Muscle of back (tissue), 13 donors: Measurements from ENCODE around the gene DMAC2. TPM values are rescaled to one million over a fixed set of nuclear protein-coding genes. Genes with fewer than 3 reads are reported as not detected.
"Not testable (repeated sequence)": the region's sequence is repeated elsewhere in the genome, so short reads cannot be mapped to it uniquely, and the experiment has no call there.

Source experiments
- DNase-seq, 3 donors: peaks; one replicate each; pipeline versions ENCODE4 v3.0.0 to v3.0.0-alpha.2; 2013
- long read RNA-seq, 9 donors: transcript quantifications; one replicate each; lab custom pipeline, GENCODE V29; 2026
- polyA plus RNA-seq, 10 donors: library from polyadenylated mRNA; unstranded; fragments of 120-200 nt; gene quantifications; one replicate each; pipeline ENCODE4 v1.2.1, GENCODE V29; 2013; ENCODE audit not compliant: insufficient read length in 10 of 10

DMAC2 gene
- 10 to 100 TPM; 34.1 to 43.7 (median 39.3) TPM for polyA plus RNA-seq
- long read RNA-seq, donor 1, transcript DMAC2-201 (6 exons, 1,692 nt) = minor isoform, 6 of 17 reads
- long read RNA-seq, donor 1, transcript DMAC2-208 (5 exons, 979 nt) = major isoform, 7 of 17 reads
- long read RNA-seq, donor 1, partial matches to known transcripts = 0 of 17 reads
- long read RNA-seq, donor 1, other reads (novel, unspliced or antisense) = 0 of 17 reads
- long read RNA-seq, donor 2, transcript DMAC2-201 (6 exons, 1,692 nt) = major isoform, 6 of 8 reads
- long read RNA-seq, donor 2, partial matches to known transcripts = 0 of 8 reads
- long read RNA-seq, donor 2, other reads (novel, unspliced or antisense) = 0 of 8 reads
- long read RNA-seq, donor 3 = 0 reads
- long read RNA-seq, donor 4, transcript DMAC2-201 (6 exons, 1,692 nt) = major isoform, 7 of 9 reads
- long read RNA-seq, donor 4, partial matches to known transcripts = 0 of 9 reads
- long read RNA-seq, donor 4, other reads (novel, unspliced or antisense) = 0 of 9 reads
- long read RNA-seq, donor 5, transcript DMAC2-201 (6 exons, 1,692 nt) = major isoform, 8 of 14 reads
- long read RNA-seq, donor 5, partial matches to known transcripts = 5 of 14 reads
- long read RNA-seq, donor 5, other reads (novel, unspliced or antisense) = 0 of 14 reads
- long read RNA-seq, donor 6, transcript DMAC2-201 (6 exons, 1,692 nt) = major isoform, 10 of 15 reads
- long read RNA-seq, donor 6, partial matches to known transcripts = 0 of 15 reads
- long read RNA-seq, donor 6, other reads (novel, unspliced or antisense) = 0 of 15 reads
- long read RNA-seq, donor 7, transcript DMAC2-201 (6 exons, 1,692 nt) = major isoform, 6 of 11 reads
- long read RNA-seq, donor 7, partial matches to known transcripts = 0 of 11 reads
- long read RNA-seq, donor 7, other reads (novel, unspliced or antisense) = 0 of 11 reads
- long read RNA-seq, donor 8, transcript DMAC2-201 (6 exons, 1,692 nt) = major isoform, 10 of 17 reads
- long read RNA-seq, donor 8, partial matches to known transcripts = 6 of 17 reads
- long read RNA-seq, donor 8, other reads (novel, unspliced or antisense) = 0 of 17 reads
- long read RNA-seq, donor 9, partial matches to known transcripts = 0 of 1 reads
- long read RNA-seq, donor 9, other reads (novel, unspliced or antisense) = 0 of 1 reads

DNA sequence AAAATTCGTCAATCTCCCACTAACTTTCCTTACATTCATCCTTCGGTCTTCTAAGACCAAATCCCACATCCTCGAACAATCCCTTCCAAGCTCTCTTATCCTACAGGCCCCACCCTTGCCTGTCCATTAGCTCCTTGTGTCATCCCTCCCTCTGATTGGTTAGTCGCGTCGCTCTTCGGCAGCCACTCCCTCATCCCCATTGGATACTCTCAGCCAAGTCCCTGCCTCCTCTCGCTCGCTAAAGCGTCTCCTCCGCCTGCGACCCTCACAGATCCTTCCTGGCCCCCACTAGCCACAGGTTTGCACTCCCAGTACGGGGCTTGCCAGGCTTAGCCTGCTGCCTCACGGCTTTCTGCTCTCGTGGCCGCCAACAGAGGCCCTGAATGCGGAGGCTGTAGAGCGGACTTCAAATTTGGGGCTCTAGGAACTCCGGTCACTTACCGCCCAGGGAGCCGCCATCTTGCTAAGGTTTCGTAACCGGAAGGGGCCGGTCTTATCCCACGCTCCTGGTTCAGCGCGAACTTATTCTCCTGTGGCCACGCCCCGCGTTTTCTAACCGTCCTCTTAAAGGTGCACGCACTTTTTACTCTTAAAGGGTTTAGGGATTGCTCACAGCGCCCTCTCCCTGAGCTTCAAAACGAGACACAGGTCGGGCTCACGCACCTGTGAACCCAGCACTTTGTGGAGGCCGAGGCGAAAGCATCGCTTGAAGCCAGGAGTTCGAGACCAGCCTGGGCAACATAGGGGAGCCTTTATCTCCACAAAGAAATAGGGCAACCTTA lies at the start of gene DMAC2:
Gene DMAC2, minus strand, starts transcription at position 472 of the 782 bp plus-strand sequence. Its CDS starts 13 bp downstream, at position 459.
- DNase-seq = peak; percentile 97 to 100 (median 98)

GRCh38 chr19:41486953-41487352 lies 47.2 kb upstream of the DMAC2 start:
- DNase-seq = not testable (repeated sequence)

- DNase-seq = no peak
Observed at GRCh38 chr19:41484822-41485221, 45.1 kb upstream of the DMAC2 start.

DNA sequence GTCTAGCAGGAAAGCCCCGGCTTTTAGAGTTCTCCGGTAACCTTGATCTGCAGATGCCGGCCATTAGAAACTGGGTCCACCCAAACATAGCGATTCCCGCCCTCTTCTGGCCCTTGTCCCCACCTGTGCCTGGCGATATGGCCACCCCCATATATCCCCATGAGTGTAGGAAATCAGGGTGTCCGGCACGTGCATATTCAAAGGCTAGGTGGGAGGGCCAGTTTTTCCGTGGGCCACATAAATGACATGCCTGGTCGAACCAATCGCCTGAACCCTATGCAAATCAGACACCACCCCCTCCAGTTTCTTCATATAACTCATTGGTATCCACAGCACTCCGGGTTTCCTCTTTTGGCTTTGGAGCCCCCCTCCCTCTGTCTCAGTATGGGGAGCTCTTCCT lies 40.6 kb upstream of the DMAC2 start:
- peak in 1 of 3 donors; percentile 20 for DNase-seq

GRCh38 chr19:41479757-41480191 lies 40.1 kb upstream of the DMAC2 start:
- peak in 1 of 3 donors; percentile 33 for DNase-seq

DNA sequence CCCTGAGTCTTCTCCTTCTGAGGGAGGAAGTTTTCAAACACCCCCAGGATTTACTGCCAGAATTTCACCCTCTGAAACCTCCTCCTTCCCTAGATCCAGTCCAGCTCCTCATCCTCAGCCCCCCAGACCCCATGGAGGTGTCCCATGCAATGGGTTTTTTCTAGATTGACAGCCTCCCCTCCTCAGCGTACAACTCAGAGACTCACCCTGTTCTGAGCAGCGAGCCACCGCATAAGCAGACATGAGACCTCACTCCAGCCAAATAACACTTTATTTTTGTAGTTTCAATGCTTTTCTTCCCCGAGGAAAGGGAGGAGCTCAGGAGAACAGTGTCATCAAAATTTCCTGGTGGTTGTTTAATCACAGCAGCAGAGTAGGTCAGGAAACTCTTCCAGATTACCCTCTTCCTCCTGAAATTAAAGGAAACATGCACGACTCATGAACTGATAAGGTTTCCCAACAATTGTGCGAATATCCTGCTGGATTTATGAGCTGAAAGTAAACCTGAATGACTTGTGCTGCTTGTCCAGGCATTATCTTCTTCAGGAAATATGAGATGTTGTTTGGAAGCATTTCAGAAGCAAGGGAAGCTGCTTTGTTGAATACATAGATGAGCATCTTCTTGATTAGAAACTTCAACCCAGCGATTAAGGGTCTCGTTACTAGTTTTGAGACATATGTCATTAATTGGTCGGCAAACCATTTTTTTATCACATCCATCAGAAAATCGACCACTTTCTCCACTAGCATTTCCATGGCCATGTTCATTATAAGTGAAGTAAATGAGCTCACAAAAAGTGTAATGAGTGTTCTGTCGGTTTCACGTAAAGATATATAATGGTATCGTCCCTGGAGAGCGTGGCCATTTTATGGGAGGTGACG lies 39.4 kb upstream of the DMAC2 start:
- DNase-seq = peak in 1 of 3 donors; percentile 18

- DNase-seq = no peak
Observed at GRCh38 chr19:41478171-41478570, 38.5 kb upstream of the DMAC2 start.

DNA sequence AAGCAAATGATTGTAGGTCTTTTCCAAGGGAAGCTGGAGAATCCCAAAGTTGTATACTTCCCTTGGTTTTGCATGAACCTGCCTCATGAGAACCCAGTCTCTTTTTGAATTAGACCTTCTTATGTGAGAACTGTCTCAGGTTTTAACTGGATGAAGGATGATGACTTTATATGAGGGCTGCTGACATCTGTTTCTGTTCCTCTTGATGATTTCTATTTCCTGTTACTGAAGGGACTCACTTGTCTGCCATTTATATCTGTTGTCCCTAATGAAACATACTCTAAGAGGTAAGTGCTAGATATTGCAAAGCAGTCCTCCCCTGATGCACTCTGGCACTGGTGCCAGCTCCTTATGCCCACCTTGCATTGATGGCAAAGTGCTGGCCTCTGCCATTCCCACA lies 36.9 kb upstream of the DMAC2 start:
- DNase-seq = no peak

- not testable (repeated sequence) for DNase-seq
Observed at GRCh38 chr19:41463257-41464256, 23.8 kb upstream of the DMAC2 start.

DNA sequence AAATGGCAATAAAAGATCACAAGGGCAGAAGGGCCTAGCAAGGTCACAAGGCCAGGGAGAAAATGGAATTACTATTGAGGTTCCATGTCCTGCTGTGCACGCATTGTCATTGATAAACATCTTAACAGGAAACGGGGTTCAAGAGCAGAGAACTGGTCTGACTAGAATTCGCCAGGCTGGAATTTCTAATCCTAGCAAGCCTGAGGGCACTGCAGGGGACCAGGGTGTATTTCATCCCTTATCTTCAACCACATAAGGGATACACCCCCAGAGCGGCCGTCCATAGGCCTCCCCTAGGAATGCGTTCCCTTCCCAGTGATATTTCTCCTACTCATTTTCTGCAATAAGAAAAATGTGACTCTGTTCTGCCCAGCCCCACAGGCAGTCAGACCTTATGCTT lies 22.8 kb upstream of the DMAC2 start:
- no peak for DNase-seq

DNA sequence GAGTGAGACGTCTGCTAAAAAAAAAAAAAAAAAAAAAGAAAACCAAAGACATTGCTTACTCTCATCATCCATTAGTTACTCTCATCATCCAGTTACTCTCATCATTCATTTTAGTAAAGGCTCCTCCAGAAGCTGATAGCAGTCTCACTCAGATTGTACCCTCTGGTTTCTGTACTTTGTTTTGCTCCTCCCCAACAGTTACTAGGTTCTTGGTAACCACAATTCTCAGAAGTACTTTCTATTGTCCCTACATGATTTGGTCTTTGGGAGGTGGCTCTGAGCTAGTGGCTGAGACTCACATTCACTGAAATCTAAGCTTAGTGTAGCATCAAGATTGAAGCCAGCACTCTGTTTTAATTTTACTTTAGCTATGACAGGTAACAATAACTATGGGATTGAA lies 17.5 kb upstream of the DMAC2 start:
- DNase-seq = no peak

GRCh38 chr19:41456342-41456918 lies 16.7 kb upstream of the DMAC2 start:
- peak in 2 of 3 donors; percentile 41 to 70 for DNase-seq

GRCh38 chr19:41455936-41456335 lies 16.2 kb upstream of the DMAC2 start:
- no peak for DNase-seq

DNA sequence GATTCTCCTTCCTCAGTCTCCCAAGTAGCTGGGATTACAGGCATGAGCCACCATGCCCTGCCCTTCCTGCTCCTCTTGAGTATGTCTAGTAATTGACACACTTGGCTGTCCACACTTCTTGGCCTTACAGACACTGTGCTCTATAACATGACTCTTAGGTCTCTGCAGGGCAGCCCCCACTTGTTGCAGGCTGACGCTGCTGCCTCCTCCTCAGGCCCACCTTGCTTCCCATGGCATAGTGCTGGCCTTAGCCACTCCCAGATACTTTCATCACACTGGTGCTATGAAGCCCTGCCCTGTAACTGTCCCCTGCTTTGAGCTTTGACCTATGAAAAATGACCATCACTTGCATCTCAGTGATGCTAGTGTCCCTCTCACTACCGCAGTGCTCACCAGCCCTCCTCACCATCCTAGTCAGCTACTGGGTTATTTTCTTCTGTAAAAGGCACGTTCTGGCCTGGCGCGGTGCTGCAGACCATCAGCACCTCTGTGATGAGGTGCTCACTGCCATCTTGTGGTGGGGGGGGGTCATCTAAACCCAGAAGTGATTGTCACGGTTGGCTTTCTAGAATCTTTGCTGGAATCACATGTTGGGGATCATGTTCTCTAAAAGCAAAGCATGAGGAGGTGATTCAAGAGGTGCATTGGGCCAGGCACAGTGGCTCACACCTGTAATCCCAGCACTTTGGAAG lies 13.0 kb upstream of the DMAC2 start:
- DNase-seq = no peak

DNA sequence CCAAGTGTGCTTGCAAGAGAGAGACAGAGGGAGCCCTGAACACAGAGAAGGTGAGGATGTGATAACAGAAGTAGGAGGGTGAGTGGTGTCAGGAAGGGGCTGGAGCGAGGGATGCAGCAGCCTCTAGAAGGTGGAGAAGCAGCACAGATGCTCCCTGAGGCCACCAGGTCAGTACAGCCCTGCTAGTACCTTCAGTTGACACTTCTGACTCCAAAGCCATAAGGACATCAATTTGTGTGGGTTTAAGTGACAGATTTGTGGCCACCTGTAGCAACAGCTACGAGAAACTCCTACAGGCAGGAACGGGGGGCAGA lies 10.1 kb upstream of the DMAC2 start:
- no peak for DNase-seq

GRCh38 chr19:41449079-41449864 lies 9.6 kb upstream of the DMAC2 start:
- DNase-seq = peak; percentile 49 to 81 (median 75)

DNA sequence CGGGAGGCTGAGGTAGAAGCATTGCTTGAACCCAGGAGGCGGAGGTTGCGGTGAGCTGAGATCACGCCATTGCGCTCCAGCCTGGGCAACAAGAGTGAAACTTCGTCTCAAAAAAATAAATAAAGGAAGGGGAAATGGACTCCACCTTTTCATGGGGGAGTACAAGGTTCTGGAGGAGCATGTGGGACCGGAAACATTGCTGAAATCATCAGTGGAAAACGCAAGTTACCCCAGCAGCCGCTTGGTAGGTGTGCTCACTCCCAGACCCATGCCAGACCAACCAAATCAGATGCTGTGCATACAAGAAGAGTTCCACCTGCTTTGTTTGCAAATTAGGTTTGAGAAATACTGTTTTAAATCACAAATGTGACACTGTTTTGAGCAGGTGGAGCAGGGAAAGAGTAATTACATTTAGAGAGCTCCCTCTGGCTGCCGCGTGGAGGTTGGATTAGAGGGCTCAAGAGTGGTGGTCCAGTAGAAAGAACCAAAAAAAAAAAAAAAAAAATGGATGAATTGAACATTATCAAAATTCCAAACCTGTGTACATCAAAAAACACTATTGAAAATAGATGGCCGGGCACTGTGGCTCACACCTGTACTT lies 8.1 kb upstream of the DMAC2 start:
- DNase-seq = no peak
